Midbrain (tissue), 1 donor: Measurements from ENCODE around the gene ATG9B.
A peak's percentile ranks its signal among the peaks of the same experiment; 100 is the strongest.

ENCODE experiments used
- DNase-seq: peaks from one replicate; lab custom pipeline; 2025; lab: John Stamatoyannopoulos, UW

ATG9B gene

GRCh38 chr7:151000897-151001495 is 23.3 kb downstream of the ATG9B start:
- no peak for DNase-seq

GRCh38 chr7:150999497-151000230 is 24.6 kb downstream of the ATG9B start:
- DNase-seq, result no peak

GRCh38 chr7:150999001-150999400 is 25.3 kb downstream of the ATG9B start:
- no peak for DNase-seq

GRCh38 chr7:150998341-150998740 is 26.0 kb downstream of the ATG9B start:
- no peak for DNase-seq

- DNase-seq, result no peak
These were observed 26.5 kb downstream of the ATG9B start for GRCh38 chr7:150997817-150998216.

GRCh38 chr7:150997075-150997511 is 27.2 kb downstream of the ATG9B start:
- no peak for DNase-seq

GRCh38 chr7:150996376-150997074 is 27.8 kb downstream of the ATG9B start:
- DNase-seq, result no peak

GRCh38 chr7:150994838-150995510 is 29.3 kb downstream of the ATG9B start:
- no peak for DNase-seq

- no peak for DNase-seq
These were observed 30.0 kb downstream of the ATG9B start for GRCh38 chr7:150994141-150994837.

- DNase-seq, result no peak
These were observed 30.8 kb downstream of the ATG9B start for GRCh38 chr7:150993511-150993910.

GRCh38 chr7:150992833-150993302 is 31.4 kb downstream of the ATG9B start:
- no peak for DNase-seq

- no peak for DNase-seq
These were observed 32.1 kb downstream of the ATG9B start for GRCh38 chr7:150992051-150992640.

- no peak for DNase-seq
These were observed 33.7 kb downstream of the ATG9B start, which contains the start of gene NOS3 for GRCh38 chr7:150990416-150991186. NOS3 (plus strand) TSS chr7:150991017; CDS start chr7:150993804, 2,787 bp downstream.

- DNase-seq, result no peak
These were observed 34.8 kb downstream of the ATG9B start for GRCh38 chr7:150989456-150989855.

- DNase-seq, result peak; percentile 70
These were observed 35.8 kb downstream of the ATG9B start for GRCh38 chr7:150988230-150989226.

GRCh38 chr7:150986556-150986955 is 37.7 kb downstream of the ATG9B start:
- no peak for DNase-seq

- DNase-seq, result peak; percentile 75
These were observed 38.2 kb downstream of the ATG9B start for GRCh38 chr7:150986099-150986512.

- peak; percentile 40 for DNase-seq
These were observed 40.4 kb downstream of the ATG9B start for GRCh38 chr7:150983893-150984368.

GRCh38 chr7:150982351-150982750 is 41.9 kb downstream of the ATG9B start:
- peak; percentile 91 for DNase-seq
